ENCODE results near the gene PTPRM. TPM values are rescaled to one million over a fixed set of nuclear protein-coding genes. Genes with fewer than 3 reads are reported as not detected.

Gene PTPRM
- total and polyA plus RNA-seq, 2 of the 8 experiments (the other 6 are each of a cell fraction or from before 2014, with no cell fraction given), result 4.1 to 7.0 TPM

DNA sequence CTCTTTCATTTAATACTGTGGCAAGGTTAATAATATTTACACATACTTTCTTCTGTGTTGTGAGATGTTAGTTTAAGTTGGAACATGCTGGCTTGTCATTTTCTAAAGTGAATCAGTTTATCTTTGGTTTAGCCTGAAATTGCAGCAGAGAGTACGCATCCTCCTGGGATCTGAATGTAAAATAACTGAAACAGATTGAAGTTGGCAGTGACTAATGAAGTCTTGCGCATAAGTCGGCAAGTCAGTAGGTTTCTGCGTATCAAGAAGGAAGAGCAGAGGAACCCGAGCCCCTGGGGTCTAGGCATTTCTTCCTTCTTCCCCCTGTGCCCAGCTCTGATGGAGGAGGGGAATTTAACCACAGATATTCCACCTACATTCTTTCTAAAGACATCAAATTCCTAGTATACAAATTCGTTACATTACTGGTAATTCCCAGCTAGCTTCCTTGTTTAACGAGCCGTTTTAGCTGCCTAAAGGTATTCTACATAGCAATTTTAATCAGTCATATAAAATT is 650.0 kb downstream of the PTPRM start (continued):
- TF ChIP-seq, protein P1, sequence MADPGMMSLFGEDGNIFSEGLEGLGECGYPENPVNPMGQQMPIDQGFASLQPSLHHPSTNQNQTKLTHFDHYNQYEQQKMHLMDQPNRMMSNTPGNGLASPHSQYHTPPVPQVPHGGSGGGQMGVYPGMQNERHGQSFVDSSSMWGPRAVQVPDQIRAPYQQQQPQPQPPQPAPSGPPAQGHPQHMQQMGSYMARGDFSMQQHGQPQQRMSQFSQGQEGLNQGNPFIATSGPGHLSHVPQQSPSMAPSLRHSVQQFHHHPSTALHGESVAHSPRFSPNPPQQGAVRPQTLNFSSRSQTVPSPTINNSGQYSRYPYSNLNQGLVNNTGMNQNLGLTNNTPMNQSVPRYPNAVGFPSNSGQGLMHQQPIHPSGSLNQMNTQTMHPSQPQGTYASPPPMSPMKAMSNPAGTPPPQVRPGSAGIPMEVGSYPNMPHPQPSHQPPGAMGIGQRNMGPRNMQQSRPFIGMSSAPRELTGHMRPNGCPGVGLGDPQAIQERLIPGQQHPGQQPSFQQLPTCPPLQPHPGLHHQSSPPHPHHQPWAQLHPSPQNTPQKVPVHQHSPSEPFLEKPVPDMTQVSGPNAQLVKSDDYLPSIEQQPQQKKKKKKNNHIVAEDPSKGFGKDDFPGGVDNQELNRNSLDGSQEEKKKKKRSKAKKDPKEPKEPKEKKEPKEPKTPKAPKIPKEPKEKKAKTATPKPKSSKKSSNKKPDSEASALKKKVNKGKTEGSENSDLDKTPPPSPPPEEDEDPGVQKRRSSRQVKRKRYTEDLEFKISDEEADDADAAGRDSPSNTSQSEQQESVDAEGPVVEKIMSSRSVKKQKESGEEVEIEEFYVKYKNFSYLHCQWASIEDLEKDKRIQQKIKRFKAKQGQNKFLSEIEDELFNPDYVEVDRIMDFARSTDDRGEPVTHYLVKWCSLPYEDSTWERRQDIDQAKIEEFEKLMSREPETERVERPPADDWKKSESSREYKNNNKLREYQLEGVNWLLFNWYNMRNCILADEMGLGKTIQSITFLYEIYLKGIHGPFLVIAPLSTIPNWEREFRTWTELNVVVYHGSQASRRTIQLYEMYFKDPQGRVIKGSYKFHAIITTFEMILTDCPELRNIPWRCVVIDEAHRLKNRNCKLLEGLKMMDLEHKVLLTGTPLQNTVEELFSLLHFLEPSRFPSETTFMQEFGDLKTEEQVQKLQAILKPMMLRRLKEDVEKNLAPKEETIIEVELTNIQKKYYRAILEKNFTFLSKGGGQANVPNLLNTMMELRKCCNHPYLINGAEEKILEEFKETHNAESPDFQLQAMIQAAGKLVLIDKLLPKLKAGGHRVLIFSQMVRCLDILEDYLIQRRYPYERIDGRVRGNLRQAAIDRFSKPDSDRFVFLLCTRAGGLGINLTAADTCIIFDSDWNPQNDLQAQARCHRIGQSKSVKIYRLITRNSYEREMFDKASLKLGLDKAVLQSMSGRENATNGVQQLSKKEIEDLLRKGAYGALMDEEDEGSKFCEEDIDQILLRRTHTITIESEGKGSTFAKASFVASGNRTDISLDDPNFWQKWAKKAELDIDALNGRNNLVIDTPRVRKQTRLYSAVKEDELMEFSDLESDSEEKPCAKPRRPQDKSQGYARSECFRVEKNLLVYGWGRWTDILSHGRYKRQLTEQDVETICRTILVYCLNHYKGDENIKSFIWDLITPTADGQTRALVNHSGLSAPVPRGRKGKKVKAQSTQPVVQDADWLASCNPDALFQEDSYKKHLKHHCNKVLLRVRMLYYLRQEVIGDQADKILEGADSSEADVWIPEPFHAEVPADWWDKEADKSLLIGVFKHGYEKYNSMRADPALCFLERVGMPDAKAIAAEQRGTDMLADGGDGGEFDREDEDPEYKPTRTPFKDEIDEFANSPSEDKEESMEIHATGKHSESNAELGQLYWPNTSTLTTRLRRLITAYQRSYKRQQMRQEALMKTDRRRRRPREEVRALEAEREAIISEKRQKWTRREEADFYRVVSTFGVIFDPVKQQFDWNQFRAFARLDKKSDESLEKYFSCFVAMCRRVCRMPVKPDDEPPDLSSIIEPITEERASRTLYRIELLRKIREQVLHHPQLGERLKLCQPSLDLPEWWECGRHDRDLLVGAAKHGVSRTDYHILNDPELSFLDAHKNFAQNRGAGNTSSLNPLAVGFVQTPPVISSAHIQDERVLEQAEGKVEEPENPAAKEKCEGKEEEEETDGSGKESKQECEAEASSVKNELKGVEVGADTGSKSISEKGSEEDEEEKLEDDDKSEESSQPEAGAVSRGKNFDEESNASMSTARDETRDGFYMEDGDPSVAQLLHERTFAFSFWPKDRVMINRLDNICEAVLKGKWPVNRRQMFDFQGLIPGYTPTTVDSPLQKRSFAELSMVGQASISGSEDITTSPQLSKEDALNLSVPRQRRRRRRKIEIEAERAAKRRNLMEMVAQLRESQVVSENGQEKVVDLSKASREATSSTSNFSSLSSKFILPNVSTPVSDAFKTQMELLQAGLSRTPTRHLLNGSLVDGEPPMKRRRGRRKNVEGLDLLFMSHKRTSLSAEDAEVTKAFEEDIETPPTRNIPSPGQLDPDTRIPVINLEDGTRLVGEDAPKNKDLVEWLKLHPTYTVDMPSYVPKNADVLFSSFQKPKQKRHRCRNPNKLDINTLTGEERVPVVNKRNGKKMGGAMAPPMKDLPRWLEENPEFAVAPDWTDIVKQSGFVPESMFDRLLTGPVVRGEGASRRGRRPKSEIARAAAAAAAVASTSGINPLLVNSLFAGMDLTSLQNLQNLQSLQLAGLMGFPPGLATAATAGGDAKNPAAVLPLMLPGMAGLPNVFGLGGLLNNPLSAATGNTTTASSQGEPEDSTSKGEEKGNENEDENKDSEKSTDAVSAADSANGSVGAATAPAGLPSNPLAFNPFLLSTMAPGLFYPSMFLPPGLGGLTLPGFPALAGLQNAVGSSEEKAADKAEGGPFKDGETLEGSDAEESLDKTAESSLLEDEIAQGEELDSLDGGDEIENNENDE (IDR thresholded peaks at IDR 0.05; ENCODE audit: insufficient replicate concordance, low read length), result no peak
- TF ChIP-seq SIN3A (conservative IDR thresholded peaks at IDR 0.05 in 1 of 2, IDR thresholded peaks at IDR 0.05 in 1 of 2; ENCODE audit: low read depth in 1 of 2, low read length in 2 of 2), result no peak
- no peak for TF ChIP-seq HDAC2 (IDR thresholded peaks at IDR 0.05; ENCODE audit: borderline replicate concordance in 1 of 2, low read depth in 2 of 2, low read length in 2 of 2)
- TF ChIP-seq ZNF274 (IDR thresholded peaks at IDR 0.05; ENCODE audit: borderline replicate concordance, extremely low read depth, low read length), result no peak
- TF ChIP-seq SP2 (IDR thresholded peaks at IDR 0.05; ENCODE audit: low read length), result no peak
